ENCODE results near the gene SLC16A7.

DNA sequence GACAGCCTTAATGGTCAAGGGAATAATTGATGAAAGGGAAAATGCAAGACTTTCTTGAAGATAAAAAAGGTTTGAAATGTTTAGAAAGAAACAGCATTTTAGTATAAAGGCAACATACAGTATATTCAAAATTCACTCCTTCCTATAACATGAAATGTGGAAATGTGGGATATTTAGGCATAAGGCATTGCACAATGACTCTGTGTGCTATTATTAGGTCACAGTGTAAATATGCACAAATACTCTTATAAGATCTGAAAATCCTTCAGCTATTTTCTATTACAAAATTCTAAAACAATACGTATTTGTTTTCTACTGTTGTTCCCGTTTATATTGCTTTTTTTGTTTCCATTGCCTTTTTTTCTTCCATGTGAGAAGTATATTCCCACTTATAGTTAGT, 127.7 kb downstream of the SLC16A7 start:
- TF ChIP-seq, protein P1, sequence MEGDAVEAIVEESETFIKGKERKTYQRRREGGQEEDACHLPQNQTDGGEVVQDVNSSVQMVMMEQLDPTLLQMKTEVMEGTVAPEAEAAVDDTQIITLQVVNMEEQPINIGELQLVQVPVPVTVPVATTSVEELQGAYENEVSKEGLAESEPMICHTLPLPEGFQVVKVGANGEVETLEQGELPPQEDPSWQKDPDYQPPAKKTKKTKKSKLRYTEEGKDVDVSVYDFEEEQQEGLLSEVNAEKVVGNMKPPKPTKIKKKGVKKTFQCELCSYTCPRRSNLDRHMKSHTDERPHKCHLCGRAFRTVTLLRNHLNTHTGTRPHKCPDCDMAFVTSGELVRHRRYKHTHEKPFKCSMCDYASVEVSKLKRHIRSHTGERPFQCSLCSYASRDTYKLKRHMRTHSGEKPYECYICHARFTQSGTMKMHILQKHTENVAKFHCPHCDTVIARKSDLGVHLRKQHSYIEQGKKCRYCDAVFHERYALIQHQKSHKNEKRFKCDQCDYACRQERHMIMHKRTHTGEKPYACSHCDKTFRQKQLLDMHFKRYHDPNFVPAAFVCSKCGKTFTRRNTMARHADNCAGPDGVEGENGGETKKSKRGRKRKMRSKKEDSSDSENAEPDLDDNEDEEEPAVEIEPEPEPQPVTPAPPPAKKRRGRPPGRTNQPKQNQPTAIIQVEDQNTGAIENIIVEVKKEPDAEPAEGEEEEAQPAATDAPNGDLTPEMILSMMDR (IDR thresholded peaks at IDR 0.05), result no peak
- no peak for TF ChIP-seq POLR2AphosphoS5 (IDR thresholded peaks at IDR 0.05)
- TF ChIP-seq POLR2A (IDR thresholded peaks at IDR 0.05), result no peak
- no peak for TF ChIP-seq EP300 (IDR thresholded peaks at IDR 0.05)

Measured in upper lobe of left lung (tissue), 4 donors.